Neural cell (in vitro differentiated cells): ENCODE measurements around the gene BST1. TPM values are rescaled to one million over a fixed set of nuclear protein-coding genes. Genes with fewer than 3 reads are reported as not detected.

Experiments
- H2AFZ ChIP-seq: fragments of 200-600, 300-800 bp; sonication (generic), shearing (Covaris generic); 2 replicates; pipeline ENCODE4 v1.6.0; 2014; ENCODE audit warnings: low read depth, mild to moderate bottlenecking, antibody characterized with exemption, low read length, moderate library complexity
- H3F3A ChIP-seq: fragments of 200-600 bp; shearing (Covaris generic); 2 replicates; pipeline ENCODE4 v1.6.1; 2016; ENCODE audit warnings: mild to moderate bottlenecking, moderate library complexity, mixed read lengths, antibody characterized with exemption, low read length; ENCODE audit not compliant: insufficient read depth, poor library complexity, severe bottlenecking
- H3K27ac ChIP-seq: fragments of 200-600, 300-800 bp; sonication (generic), shearing (Covaris generic); 2 replicates; pipeline ENCODE4 v1.5.1; 2014; ENCODE audit warnings: mild to moderate bottlenecking, low read length, moderate library complexity
- H3K27me3 ChIP-seq: fragments of 300-800, 200-600 bp; sonication (generic), shearing (Covaris generic); 2 replicates; pipeline ENCODE4 v1.6.0; 2014; ENCODE audit warnings: mild to moderate bottlenecking, low read depth, low read length, moderate library complexity; ENCODE audit not compliant: insufficient read depth
- H3K36me3 ChIP-seq: fragments of 300-800, 200-600 bp; sonication (generic), shearing (Covaris generic); 2 replicates; pipeline ENCODE4 v1.5.1; 2014; ENCODE audit warnings: mild to moderate bottlenecking, antibody characterized with exemption, low read length, moderate library complexity; ENCODE audit not compliant: insufficient read depth
- H3K4me2 ChIP-seq: fragments of 300-800, 200-600 bp; sonication (generic), shearing (Covaris generic); 2 replicates; pipeline ENCODE4 v1.6.0; 2014; ENCODE audit warnings: mild to moderate bottlenecking, low read length
- H3K4me3 ChIP-seq: fragments of 300-800, 200-600 bp; sonication (generic), shearing (Covaris generic); 2 replicates; pipeline ENCODE4 v1.5.1; 2014; ENCODE audit warnings: mild to moderate bottlenecking, low read length, moderate library complexity
- H3K79me2 ChIP-seq: fragments of 200-600 bp; shearing (Covaris generic); replicated peaks from 2 replicates; pipeline ENCODE4 v1.6.0; 2014; ENCODE audit warnings: mild to moderate bottlenecking, low read length, moderate library complexity; ENCODE audit not compliant: insufficient read depth
- H3K9ac ChIP-seq: fragments of 300-800, 200-600 bp; sonication (generic), shearing (Covaris generic); 2 replicates; pipeline ENCODE4 v1.6.1; 2016; ENCODE audit warnings: mild to moderate bottlenecking, low read length, mixed read lengths
- H3K9me2 ChIP-seq: fragments of 200-600 bp; shearing (Covaris generic); 2 replicates; pipeline ENCODE4 v1.6.1; 2016; ENCODE audit warnings: mild to moderate bottlenecking, low read length, mixed read lengths; ENCODE audit not compliant: insufficient read depth
- H3K9me3 ChIP-seq: fragments of 200-600, 300-800 bp; sonication (generic), shearing (Covaris generic); 2 replicates; pipeline ENCODE4 v1.6.1; 2016; ENCODE audit warnings: mild to moderate bottlenecking, mixed run types, low read length, moderate library complexity, mixed read lengths
- H4K20me1 ChIP-seq: fragments of 200-600 bp; shearing (Covaris generic); 2 replicates; pipeline ENCODE4 v1.6.1; 2016; ENCODE audit warnings: mild to moderate bottlenecking, mixed run types; ENCODE audit not compliant: insufficient read depth
- EP300 ChIP-seq: fragments of 450-650 bp; conservative IDR thresholded peaks from 2 replicates; pipeline ENCODE4 v1.6.1; 2014; ENCODE audit warnings: antibody characterized with exemption, mild to moderate bottlenecking, moderate library complexity; ENCODE audit not compliant: poor library complexity, severe bottlenecking
- EZH2 ChIP-seq: fragments of 200-600, 300-800 bp; shearing (Covaris generic), sonication (generic); IDR thresholded peaks from 2 replicates; pipeline ENCODE4 v1.6.1; 2014; ENCODE audit warnings: antibody characterized with exemption, low read length, borderline replicate concordance, mild to moderate bottlenecking; ENCODE audit not compliant: insufficient read depth, poor library complexity, severe bottlenecking
- MXI1 ChIP-seq: fragments of 450-650 bp; conservative IDR thresholded peaks from 2 replicates; pipeline ENCODE4 v1.6.1; 2014; ENCODE audit warnings: antibody characterized with exemption, mild to moderate bottlenecking; ENCODE audit not compliant: poor library complexity, severe bottlenecking
- POLR2AphosphoS5 ChIP-seq: IDR thresholded peaks from 2 replicates; pipeline ENCODE4 v1.6.1; 2012
- RAD21 ChIP-seq: fragments of 450-650 bp; conservative IDR thresholded peaks from 2 replicates; pipeline ENCODE4 v1.6.1; 2014; ENCODE audit warnings: antibody characterized with exemption, mild to moderate bottlenecking, moderate library complexity
- SMC3 ChIP-seq: fragments of 450-650 bp; conservative IDR thresholded peaks from 2 replicates; pipeline ENCODE4 v1.6.1; 2014; ENCODE audit warnings: antibody characterized with exemption, mild to moderate bottlenecking, moderate library complexity; ENCODE audit not compliant: poor library complexity
- TAF1 ChIP-seq: IDR thresholded peaks from 2 replicates; pipeline ENCODE4 v1.6.1; 2012; ENCODE audit warnings: low read depth
- polyA plus RNA-seq: library from polyadenylated mRNA; depleted of rRNA; stranded (reverse); fragments of >200 nt; gene quantifications from 2 replicates; pipeline ENCODE4 v1.2.3, GENCODE V29; 2014
- TF ChIP-seq, protein P1 (sequence below): fragments of 450-650 bp; IDR thresholded peaks from 2 replicates; pipeline ENCODE4 v1.5.1; 2014; ENCODE audit warnings: antibody characterized with exemption, mild to moderate bottlenecking, moderate library complexity; ENCODE audit not compliant: poor library complexity, severe bottlenecking
- TF ChIP-seq, protein P2 (sequence below): IDR thresholded peaks from 2 replicates; pipeline ENCODE4 v1.6.1; 2012; ENCODE audit warnings: borderline replicate concordance

Gene BST1
- polyA plus RNA-seq, 1 donor from 2014 or later, result 1.6 TPM

DNA sequence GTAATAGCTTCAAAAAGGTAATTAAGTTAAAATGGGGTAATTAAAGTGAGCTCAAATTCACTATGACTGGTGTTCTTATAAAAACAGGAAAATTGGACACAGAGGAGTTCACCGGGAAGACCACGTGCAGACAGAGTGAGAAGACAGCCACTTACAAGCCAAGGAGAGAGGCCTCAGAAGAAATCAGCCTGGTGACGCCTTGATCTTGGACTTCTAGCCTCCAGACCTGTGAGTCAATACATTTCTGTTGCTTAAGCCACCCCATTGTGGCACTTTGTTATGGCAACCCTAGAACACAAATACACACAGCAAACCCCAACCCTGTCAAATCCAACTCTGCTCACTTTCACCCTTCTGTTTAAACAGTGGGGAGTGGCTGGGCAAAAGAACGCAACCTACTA lies 71.2 kb downstream of the BST1 start:
- Histone ChIP-seq H3K4me2 (no peak overlapping the region), H3K9me3 (no peaks in the 10 kb centered on the region), H2AFZ (no peak overlapping the region), H3K9me2 (no peaks in the 10 kb centered on the region), H3K27me3 (peaks cover 21% of the 10 kb centered on the region), H3F3A (no peaks in the 10 kb centered on the region), H3K36me3 (no peaks in the 10 kb centered on the region), H3K27ac (no peak overlapping the region), H3K9ac (no peak overlapping the region), H3K79me2 (no peaks in the 10 kb centered on the region), H3K4me3 (no peak overlapping the region), H4K20me1 (no peaks in the 10 kb centered on the region)
- TF ChIP-seq EZH2, result no peak
- no peak for TF ChIP-seq EP300
- TF ChIP-seq, protein P1, sequence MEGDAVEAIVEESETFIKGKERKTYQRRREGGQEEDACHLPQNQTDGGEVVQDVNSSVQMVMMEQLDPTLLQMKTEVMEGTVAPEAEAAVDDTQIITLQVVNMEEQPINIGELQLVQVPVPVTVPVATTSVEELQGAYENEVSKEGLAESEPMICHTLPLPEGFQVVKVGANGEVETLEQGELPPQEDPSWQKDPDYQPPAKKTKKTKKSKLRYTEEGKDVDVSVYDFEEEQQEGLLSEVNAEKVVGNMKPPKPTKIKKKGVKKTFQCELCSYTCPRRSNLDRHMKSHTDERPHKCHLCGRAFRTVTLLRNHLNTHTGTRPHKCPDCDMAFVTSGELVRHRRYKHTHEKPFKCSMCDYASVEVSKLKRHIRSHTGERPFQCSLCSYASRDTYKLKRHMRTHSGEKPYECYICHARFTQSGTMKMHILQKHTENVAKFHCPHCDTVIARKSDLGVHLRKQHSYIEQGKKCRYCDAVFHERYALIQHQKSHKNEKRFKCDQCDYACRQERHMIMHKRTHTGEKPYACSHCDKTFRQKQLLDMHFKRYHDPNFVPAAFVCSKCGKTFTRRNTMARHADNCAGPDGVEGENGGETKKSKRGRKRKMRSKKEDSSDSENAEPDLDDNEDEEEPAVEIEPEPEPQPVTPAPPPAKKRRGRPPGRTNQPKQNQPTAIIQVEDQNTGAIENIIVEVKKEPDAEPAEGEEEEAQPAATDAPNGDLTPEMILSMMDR, result no peak
- no peak for TF ChIP-seq SMC3
- TF ChIP-seq RAD21, result no peak
- TF ChIP-seq TAF1, result no peak
- TF ChIP-seq, protein P2, sequence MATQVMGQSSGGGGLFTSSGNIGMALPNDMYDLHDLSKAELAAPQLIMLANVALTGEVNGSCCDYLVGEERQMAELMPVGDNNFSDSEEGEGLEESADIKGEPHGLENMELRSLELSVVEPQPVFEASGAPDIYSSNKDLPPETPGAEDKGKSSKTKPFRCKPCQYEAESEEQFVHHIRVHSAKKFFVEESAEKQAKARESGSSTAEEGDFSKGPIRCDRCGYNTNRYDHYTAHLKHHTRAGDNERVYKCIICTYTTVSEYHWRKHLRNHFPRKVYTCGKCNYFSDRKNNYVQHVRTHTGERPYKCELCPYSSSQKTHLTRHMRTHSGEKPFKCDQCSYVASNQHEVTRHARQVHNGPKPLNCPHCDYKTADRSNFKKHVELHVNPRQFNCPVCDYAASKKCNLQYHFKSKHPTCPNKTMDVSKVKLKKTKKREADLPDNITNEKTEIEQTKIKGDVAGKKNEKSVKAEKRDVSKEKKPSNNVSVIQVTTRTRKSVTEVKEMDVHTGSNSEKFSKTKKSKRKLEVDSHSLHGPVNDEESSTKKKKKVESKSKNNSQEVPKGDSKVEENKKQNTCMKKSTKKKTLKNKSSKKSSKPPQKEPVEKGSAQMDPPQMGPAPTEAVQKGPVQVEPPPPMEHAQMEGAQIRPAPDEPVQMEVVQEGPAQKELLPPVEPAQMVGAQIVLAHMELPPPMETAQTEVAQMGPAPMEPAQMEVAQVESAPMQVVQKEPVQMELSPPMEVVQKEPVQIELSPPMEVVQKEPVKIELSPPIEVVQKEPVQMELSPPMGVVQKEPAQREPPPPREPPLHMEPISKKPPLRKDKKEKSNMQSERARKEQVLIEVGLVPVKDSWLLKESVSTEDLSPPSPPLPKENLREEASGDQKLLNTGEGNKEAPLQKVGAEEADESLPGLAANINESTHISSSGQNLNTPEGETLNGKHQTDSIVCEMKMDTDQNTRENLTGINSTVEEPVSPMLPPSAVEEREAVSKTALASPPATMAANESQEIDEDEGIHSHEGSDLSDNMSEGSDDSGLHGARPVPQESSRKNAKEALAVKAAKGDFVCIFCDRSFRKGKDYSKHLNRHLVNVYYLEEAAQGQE, result no peak
- no peak for TF ChIP-seq MXI1
- TF ChIP-seq POLR2AphosphoS5, result no peak

DNA sequence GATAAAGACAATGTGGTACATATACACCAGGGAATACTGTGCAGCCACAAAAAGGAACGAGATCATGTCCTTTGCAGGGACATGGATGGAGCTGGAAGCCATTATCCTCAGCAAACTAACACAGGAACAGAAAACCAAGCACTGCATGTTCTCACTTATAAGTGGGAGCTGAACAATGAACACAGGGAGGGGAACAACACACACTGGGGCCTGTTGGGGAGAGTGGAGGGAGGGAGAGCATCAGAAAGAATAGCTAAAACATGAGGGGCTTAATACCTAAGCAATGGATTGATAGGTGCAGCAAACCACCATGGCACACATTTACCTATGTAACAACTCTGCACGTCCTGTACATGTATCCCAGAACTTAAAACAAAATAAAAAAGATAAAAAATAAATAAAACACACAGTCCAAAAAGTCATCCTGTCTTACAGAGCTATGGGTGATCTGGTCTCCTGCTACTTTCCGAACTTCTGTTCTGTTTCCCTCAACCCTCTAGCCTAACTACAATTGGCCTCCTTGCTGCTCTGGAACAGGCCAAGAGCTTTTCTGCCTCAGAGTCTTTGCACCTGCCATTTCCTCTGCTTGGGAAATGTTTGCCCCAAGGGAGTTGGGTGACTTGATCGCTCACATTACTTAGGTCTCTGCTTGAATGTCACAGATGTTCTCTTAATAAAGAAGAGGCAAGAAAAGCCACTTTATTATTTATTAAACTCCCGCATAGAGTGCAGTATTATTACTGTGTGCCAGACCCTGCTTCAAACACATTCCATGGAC lies 74.2 kb downstream of the BST1 start:
- Histone ChIP-seq H2AFZ (no peak overlapping the region), H3K9me2 (no peaks in the 10 kb centered on the region), H3K27ac (no peak overlapping the region), H4K20me1 (no peaks in the 10 kb centered on the region), H3K9me3 (no peaks in the 10 kb centered on the region), H3K79me2 (no peaks in the 10 kb centered on the region), H3K4me3 (no peak overlapping the region), H3K27me3 (peaks cover 40% of the 10 kb centered on the region), H3K36me3 (no peaks in the 10 kb centered on the region), H3K4me2 (no peak overlapping the region), H3F3A (no peaks in the 10 kb centered on the region), H3K9ac (no peak overlapping the region)
- TF ChIP-seq TAF1, result no peak
- no peak for TF ChIP-seq POLR2AphosphoS5
- TF ChIP-seq, protein P2, result no peak
